Transverse colon (tissue), 4 donors: ENCODE results near the gene RXFP1. TPM values are rescaled to one million over a fixed set of nuclear protein-coding genes. Genes with fewer than 3 reads are reported as not detected.

Experiments
- DNase-seq: peaks from one replicate; pipeline ENCODE4 v3.0.0-alpha.2; 2019
- H3K27ac ChIP-seq, 4 donors: fragments of 200-600 bp; sonication (generic); 2 replicates each; pipeline ENCODE4 v1.5.1; 2016 to 2018; ENCODE audit warnings: inconsistent platforms in 4 of 4
- H3K27me3 ChIP-seq: fragments of 200-600 bp; sonication (generic); 2 replicates; pipeline ENCODE4 v1.5.1; 2017; ENCODE audit warnings: inconsistent platforms
- H3K36me3 ChIP-seq, 4 donors: fragments of 200-600 bp; sonication (generic); 2 replicates each; pipeline ENCODE4 v1.5.1; 2017 to 2019; ENCODE audit warnings: inconsistent platforms in 4 of 4
- H3K4me1 ChIP-seq, 4 donors: fragments of 200-600 bp; sonication (generic); 2 replicates each; pipeline ENCODE4 v1.5.1; 2017 to 2020; ENCODE audit warnings: inconsistent platforms in 4 of 4
- H3K4me3 ChIP-seq, 4 donors: fragments of 200-600 bp; sonication (generic); 1 replicate in 1 of 4; 2 replicates in 3 of 4; pipeline versions ENCODE4 v1.5.1 to v1.6.1; 2017 to 2019; ENCODE audit warnings: inconsistent platforms in 4 of 4
- H3K9me3 ChIP-seq, 2 donors: fragments of 200-600 bp; sonication (generic); 2 replicates each; pipeline ENCODE4 v1.5.1; 2017 to 2019; ENCODE audit warnings: inconsistent platforms in 2 of 2
- CTCF ChIP-seq, 5 experiments: fragments of 200-600 bp in 3 of 5; fragments of 450-650 bp in 2 of 5; sonication (generic) in 3 of 5; IDR thresholded peaks; 1 replicate in 2 of 5; 2 replicates in 3 of 5; pipeline ENCODE4 v1.5.1; 2016 to 2017; ENCODE audit warnings: antibody characterized with exemption in 5 of 5, inconsistent platforms in 3 of 5, mild to moderate bottlenecking in 2 of 5, moderate library complexity in 1 of 5
- EP300 ChIP-seq: sonication (generic); formaldehyde crosslinking; IDR thresholded peaks from one replicate; pipeline ENCODE4 v1.6.1; 2017; ENCODE audit warnings: antibody characterized with exemption, low read depth
- POLR2A ChIP-seq: fragments of 450-650 bp; IDR thresholded peaks from one replicate; pipeline ENCODE4 v1.6.1; 2016; ENCODE audit warnings: antibody characterized with exemption, mild to moderate bottlenecking, moderate library complexity
- POLR2AphosphoS5 ChIP-seq, 3 donors: sonication (generic); formaldehyde crosslinking; IDR thresholded peaks; one replicate each; pipeline ENCODE4 v1.6.1; 2016; ENCODE audit warnings: antibody characterized with exemption in 3 of 3
- WGBS, 2 donors: methylation state at CpG; one replicate each; pipeline ENCODE4 v1.1.5; 2018; ENCODE audit warnings: low coverage in 1 of 2; 5-methylcytosine and 5-hydroxymethylcytosine counted together
- in situ Hi-C, 4 donors: fragments of 200-750 bp; cut with MboI; loops; one replicate each; pipeline versions ENCODE4 v1.15.0 to v1.15.1; 2017; ENCODE audit warnings: low sequenced_read_pairs in 3 of 4, low pct_ligation_motif_present in 1 of 4, low pct_unique_long_range_greater_than_20kb in 1 of 4
- intact Hi-C: fragments of 100-400 bp; cut with DNase I; formaldehyde crosslinking; loops from one replicate; pipeline ENCODE4 v1.15.1; 2023; ENCODE audit warnings: low total_unique reads
- total RNA-seq, 4 donors: library from RNA; depleted of rRNA; stranded (reverse); fragments of >200 nt; gene quantifications; one replicate each; pipeline ENCODE4 v1.1.0, GENCODE V29; 2016

Gene RXFP1
- total RNA-seq, 4 donors from 2014 or later = 0.16 TPM; not detected in 3

GRCh38 chr4:158532556-158533231, 11.0 kb downstream of the RXFP1 start:
- Histone ChIP-seq H3K4me1 (no peaks in the 10 kb centered on the region), H3K27me3 (no peaks in the 10 kb centered on the region), H3K4me3 (no peak overlapping the region), H3K27ac (no peak overlapping the region), H3K36me3 (no peaks in the 10 kb centered on the region), H3K9me3 (no peaks in the 10 kb centered on the region)
- no peak for DNase-seq
- no peak for TF ChIP-seq POLR2A
- TF ChIP-seq EP300 = no peak
- no peak for TF ChIP-seq CTCF (IDR thresholded peaks at IDR 0.05)
- TF ChIP-seq POLR2AphosphoS5 (IDR thresholded peaks at IDR 0.05) = no peak
- 67% methylated on average over 6 of the region's 6 CpGs; no CpG with 5 or more reads in 1 of the 2 donors for WGBS, 2 donors
- intact Hi-C loops (no loop called here), in situ Hi-C loops (no loop called here)

GRCh38 chr4:158534727-158535126, 13.0 kb downstream of the RXFP1 start:
- Histone ChIP-seq H3K36me3 (no peaks in the 10 kb centered on the region), H3K9me3 (no peaks in the 10 kb centered on the region), H3K4me3 (no peak overlapping the region), H3K27ac (no peak overlapping the region), H3K27me3 (no peaks in the 10 kb centered on the region), H3K4me1 (no peaks in the 10 kb centered on the region)
- WGBS, 2 donors = 70 to 90% methylated on average over 3 of the region's 3 CpGs
- no peak for DNase-seq
- in situ Hi-C loops (no loop called here), intact Hi-C loops (no loop called here)
- TF ChIP-seq POLR2A = no peak

GRCh38 chr4:158535130-158535614, 13.5 kb downstream of the RXFP1 start:
- TF ChIP-seq POLR2AphosphoS5 (IDR thresholded peaks at IDR 0.05) (no peak), POLR2A (no peak), EP300 (no peak), CTCF (IDR thresholded peaks at IDR 0.05) (no peak)
- Histone ChIP-seq H3K4me3 (no peak overlapping the region), H3K27me3 (no peaks in the 10 kb centered on the region), H3K27ac (no peak overlapping the region), H3K4me1 (no peaks in the 10 kb centered on the region), H3K9me3 (no peaks in the 10 kb centered on the region), H3K36me3 (no peaks in the 10 kb centered on the region)
- intact Hi-C loops = no loop called here
- DNase-seq = no peak
- 65 to 73% methylated on average over 4 of the region's 4 CpGs for WGBS, 2 donors
- in situ Hi-C loops = no loop called here

GRCh38 chr4:158536833-158537232, 15.2 kb downstream of the RXFP1 start:
- no peaks in the 10 kb centered on the region for H3K4me1 ChIP-seq
- intact Hi-C loops (no loop called here), in situ Hi-C loops (no loop called here)
- no peak overlapping the region for H3K27ac ChIP-seq
- no peaks in the 10 kb centered on the region for H3K27me3 ChIP-seq
- no peaks in the 10 kb centered on the region for H3K9me3 ChIP-seq
- 82 to 95% methylated on average over 3 of the region's 3 CpGs for WGBS, 2 donors
- DNase-seq = no peak
- TF ChIP-seq CTCF (IDR thresholded peaks at IDR 0.05) (no peak), EP300 (no peak), POLR2A (no peak), POLR2AphosphoS5 (IDR thresholded peaks at IDR 0.05) (no peak)
- no peak overlapping the region for H3K4me3 ChIP-seq
- H3K36me3 ChIP-seq = no peaks in the 10 kb centered on the region

- no peak overlapping the region for H3K27ac ChIP-seq
- no peaks in the 10 kb centered on the region for H3K27me3 ChIP-seq
- 60 to 64% methylated on average over 4 of the region's 4 CpGs for WGBS, 2 donors
- H3K36me3 ChIP-seq = no peaks in the 10 kb centered on the region
- in situ Hi-C loops = no loop called here
- DNase-seq = no peak
- no peaks in the 10 kb centered on the region for H3K9me3 ChIP-seq
- TF ChIP-seq CTCF (IDR thresholded peaks at IDR 0.05) (no peak), POLR2AphosphoS5 (IDR thresholded peaks at IDR 0.05) (no peak), POLR2A (no peak), EP300 (no peak)
- intact Hi-C loops = no loop called here
- no peaks in the 10 kb centered on the region for H3K4me1 ChIP-seq
- no peak overlapping the region for H3K4me3 ChIP-seq
These were observed 16.5 kb downstream of the RXFP1 start for GRCh38 chr4:158538176-158538575.
